GM19193 (cell line): ENCODE data around the gene WDR64.
A peak's percentile ranks its signal among the peaks of the same experiment; 100 is the strongest.

Source experiments
- POLR2A ChIP-seq: IDR thresholded peaks from 4 replicates; pipeline ENCODE4 v1.6.1; 2011; ENCODE audit not compliant: insufficient read depth, insufficient read length; ENCODE audit errors: extremely low read depth

WDR64 gene

DNA sequence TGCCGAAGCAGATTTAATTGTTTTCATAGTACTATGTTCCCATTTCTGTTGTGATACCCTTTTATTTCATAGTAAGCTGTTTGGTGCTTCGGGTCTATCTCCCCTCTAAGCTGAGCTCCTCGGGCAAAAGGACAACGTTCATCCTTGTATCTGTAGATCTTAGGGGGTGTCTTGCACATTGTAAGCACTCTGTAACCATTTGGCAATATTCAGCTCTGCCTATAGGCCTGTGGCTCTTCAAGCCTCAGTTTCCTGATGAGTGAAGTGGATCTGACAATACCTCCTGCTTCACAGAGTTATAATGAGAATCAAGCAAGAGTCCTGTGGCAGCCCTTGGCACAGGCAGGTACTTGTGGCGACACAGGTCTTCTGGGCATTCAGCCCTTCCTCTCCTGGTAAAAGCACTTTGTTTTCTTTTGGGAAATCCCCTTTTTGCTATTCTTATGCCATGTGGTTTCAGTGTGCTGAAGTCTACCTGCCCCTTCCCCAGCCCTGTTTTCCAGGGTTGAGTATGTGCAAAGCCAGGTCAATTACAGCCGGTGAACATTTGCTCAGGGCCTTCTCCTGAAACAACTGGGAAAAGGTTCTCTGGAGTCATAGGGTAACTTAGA, 187.4 kb downstream of the WDR64 start:
- no peak for TF ChIP-seq POLR2A

DNA sequence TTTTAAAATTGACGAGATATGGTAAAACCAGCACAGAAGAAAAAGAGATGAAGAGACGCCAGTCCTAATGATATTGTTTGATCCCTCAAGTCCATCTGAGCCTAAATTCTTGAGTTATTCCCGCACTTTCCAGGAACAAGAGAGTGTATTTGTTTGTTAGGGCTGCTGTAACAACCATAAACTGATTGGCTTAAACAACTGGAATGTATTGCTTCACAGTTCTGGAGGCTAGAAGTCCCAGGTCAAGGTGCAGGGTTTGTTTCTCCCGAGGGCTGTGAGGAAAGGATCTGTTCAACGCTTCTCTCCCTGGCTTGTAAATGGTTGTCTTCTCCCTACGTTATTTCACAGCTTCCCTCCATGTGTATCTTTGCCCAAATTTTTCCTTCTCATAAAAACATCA, 188.1 kb downstream of the WDR64 start:
- no peak for TF ChIP-seq POLR2A

DNA sequence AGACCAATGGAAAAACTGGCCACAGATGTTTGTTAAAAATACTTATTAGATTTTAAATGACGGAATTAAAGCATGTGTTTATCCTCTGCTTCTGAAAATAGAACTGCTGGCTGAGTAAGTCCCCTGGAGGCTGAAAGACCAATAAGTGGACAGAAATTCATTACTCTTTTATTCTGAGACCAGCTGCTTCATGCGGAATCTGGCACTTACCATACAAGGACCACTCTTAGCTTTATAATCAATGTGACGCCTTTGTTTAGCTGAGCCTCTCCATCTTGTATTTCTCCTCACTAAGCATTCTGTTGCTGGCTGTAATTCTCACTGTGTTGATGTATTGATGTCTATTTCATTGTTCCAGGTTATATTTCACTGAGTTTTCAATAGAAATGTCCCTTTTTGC, 189.6 kb downstream of the WDR64 start:
- TF ChIP-seq POLR2A: no peak

DNA sequence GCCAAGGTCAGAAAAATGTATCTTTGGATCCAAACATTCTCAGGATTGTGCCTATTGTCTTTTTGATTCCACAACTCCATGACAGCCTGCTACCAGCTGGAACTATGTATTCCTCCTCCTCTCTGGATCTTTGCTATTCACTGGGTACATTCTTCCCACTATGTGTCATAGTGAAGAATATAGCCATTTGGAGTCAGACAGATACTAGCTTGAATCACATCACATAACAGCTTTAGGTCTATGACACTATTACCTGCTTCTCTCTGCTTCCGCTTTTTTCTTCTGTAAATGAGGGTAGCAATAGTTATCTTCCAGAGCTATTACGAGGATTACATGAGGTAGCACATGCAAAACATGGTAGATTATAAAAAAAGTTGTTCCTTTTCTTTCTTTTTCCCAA, 190.5 kb downstream of the WDR64 start:
- TF ChIP-seq POLR2A: no peak

DNA sequence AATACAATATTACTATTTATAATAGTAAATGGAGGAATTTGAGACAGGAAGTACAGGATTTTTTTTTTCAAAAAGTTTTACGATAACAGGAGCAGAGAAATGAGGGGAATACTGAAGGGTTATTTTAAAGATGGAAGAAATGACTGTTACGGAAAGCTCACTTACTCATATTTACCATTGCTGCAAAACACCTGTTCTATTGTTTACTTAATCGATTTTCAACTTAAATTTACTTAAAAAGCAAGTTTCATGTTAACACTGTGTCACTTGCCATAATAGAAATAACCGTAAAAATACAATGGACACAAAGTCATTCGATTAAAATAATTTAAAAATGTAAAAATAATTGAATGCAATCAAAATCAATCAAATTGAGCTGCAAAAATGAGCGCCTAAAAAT, 192.5 kb downstream of the WDR64 start:
- no peak for TF ChIP-seq POLR2A

DNA sequence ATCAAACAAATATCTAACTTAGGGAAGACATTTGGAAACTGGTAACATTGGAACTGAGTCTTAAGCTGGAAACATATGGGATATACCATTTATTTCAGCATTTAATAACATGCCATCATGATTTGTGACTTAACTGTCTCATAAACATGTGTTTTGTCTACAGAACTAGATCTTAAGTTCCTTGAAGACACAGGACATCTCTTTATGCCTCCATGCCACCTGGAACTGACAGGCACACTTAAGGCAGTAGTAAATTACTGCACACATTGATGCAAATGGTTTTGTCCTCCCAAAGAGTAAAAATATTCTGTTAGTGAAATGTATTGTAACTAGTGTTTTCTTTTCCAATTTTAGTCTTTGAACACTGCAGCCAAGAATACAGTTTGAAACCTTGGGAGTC, 194.3 kb downstream of the WDR64 start:
- TF ChIP-seq POLR2A: no peak

DNA sequence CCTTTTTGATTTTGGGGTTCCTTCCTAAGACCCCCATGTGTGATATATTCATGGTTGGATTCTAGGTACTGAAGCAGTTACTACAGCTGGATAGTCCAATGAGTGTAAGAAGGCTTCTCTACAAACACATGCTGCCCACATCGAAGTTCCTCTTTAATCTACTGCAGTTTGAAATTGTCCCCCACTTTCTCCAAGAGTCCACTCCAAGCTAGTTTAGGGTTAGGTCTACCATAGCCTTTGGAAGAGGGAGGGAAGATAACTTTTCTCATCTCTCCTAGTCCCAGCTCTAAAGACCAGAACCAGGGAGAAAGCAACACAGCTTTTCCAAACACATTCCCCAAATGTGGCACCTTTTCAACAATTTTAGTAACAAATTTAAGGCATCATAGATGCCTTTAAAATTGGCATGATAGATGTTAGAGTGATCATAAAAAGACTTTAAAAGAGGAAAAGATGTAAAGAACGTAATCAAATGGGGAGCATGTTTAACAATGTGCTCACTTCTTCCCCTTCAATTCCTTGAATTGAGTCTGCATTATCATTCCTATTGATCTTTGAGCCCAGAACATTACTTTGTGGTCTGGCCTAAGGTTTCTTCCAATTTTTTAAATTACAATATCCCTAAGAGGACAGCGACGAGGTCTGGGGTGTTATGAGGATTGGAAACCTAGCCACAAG, 194.9 kb downstream of the WDR64 start:
- TF ChIP-seq POLR2A: no peak

DNA sequence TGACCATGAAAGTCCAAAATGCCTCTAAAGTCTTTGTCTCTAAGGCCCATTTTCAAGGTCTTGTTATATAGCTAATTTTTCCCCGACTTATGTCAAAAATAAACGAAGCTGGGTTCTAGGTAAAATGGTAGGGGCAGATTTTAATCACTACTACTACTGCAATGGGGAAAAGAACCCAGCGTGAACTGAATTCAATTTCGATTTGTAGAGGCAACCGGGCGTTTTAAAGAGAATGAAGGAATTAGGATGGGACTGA, 195.4 kb downstream of the WDR64 start:
- no peak for TF ChIP-seq POLR2A

DNA sequence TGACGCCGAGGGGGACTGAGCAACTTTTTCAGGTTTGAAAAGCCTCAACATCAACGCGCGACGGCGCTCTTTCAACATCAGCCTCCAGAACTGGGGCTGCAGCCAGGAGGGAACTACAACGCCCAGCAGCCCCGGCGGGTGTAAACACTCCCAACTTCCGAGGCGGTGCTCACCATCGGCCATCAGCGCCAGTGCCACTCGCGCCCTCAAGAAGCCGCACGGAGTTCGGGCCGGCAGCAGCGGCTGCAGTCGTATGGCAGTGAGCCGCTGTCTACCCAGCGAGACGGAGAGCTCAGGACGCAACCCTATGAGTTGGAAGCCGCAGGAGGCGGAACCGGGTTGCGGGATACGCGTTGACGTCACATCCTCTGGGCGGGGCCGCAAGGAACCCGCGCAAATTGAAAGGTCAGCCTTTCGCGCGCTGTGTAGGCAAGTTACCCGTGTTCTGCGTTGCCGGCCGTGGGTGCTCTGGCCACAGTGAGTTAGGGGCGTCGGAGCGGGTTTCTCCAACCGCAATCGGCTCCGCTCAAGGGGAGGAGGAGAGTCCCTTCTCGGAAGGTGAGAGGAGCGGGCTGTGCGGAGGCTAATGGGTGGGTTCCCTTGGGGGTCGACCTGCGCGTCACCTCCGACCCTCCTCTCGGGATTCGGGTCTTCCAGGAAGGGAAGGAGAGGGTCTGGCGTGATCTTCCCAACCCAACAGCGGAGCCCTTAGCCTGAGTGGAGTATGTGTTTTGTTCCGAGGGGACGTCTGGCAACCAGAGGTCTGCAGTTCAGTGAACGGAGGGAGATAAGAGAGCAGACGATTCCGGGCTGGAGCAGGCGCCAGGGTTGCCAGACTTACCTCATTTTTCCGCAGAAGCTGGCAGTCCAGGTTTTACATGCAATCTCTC, 196.0 kb downstream of the WDR64 start, which contains the start of gene EXO1:
Gene EXO1, plus strand, starts transcription at position 409 of the 890 bp plus-strand sequence. CDS start 2,222 bp downstream, outside the sequence.
- peak; percentile 87 for TF ChIP-seq POLR2A

DNA sequence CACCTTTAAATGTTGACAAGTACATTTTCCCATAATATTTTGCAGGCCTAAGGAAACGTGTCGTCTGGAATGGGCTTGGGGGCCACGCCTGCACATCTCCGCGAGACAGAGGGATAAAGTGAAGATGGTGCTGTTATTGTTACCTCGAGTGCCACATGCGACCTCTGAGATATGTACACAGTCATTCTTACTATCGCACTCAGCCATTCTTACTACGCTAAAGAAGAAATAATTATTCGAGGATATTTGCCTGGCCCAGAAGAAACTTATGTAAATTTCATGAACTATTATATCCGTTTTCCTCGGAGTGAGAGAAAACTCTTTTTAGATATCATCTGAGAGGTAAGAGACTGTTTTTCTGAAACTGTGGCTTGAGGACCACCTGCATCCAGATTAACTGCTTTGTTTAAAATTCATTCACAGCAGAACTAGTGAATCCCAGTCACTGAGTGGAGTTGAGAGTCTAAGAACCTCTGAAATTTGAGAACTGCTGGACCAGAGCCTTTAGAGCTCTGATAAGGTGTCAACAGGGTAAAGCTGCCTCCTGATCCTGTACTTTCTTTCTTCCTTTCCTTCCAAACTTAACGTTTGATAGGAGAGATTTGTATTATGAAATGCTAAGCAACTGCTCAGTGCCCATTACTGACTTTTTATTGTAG, 196.7 kb downstream of the WDR64 start:
- TF ChIP-seq POLR2A: no peak

DNA sequence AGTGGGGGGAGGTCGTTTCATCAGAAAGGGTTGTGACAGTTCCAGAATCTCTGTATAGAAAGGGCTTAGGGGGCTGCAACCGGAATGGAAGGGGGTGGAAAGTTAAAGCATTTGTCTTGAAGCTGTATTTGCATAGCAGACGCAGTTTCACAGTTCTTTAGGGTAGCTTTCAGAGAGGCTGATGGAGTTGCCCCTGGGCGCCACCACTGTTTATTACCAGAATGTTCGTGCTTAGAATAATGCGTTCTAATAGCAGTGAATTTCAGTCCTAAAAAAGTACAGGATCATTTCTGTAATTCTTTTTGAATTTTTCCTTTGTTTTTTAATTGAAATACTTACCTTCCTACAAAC, 197.2 kb downstream of the WDR64 start:
- TF ChIP-seq POLR2A: no peak
